Trophoblast cell (in vitro differentiated cells and primary cell): ENCODE data around the gene PBXIP1.
A peak's percentile ranks its signal among the peaks of the same experiment; 100 is the strongest.

Experiments used
- DNase-seq, 2 donors: peaks; one replicate each; pipeline ENCODE4 v3.0.0-alpha.2; 2016
- H2AFZ ChIP-seq: 2 replicates; pipeline ENCODE4 v1.6.1; 2013; ENCODE audit warnings: low read length, moderate library complexity, mild to moderate bottlenecking; ENCODE audit not compliant: insufficient read depth, poor library complexity
- H2AK5ac ChIP-seq: 2 replicates; pipeline ENCODE4 v1.6.1; 2013; ENCODE audit warnings: mild to moderate bottlenecking, low read length
- H2BK120ac ChIP-seq: 2 replicates; pipeline ENCODE4 v1.6.1; 2013; ENCODE audit warnings: low read length, mild to moderate bottlenecking, moderate library complexity; ENCODE audit not compliant: insufficient read depth, poor library complexity
- H2BK12ac ChIP-seq: 2 replicates; pipeline ENCODE4 v1.6.1; 2013; ENCODE audit warnings: mild to moderate bottlenecking, low read length, moderate library complexity
- H2BK5ac ChIP-seq: 2 replicates; pipeline ENCODE4 v1.6.1; 2013; ENCODE audit warnings: low read length, low read depth, moderate library complexity, mild to moderate bottlenecking; ENCODE audit not compliant: poor library complexity
- H3K14ac ChIP-seq: 2 replicates; pipeline ENCODE4 v1.6.1; 2013; ENCODE audit warnings: mild to moderate bottlenecking, low read length
- H3K18ac ChIP-seq: 2 replicates; pipeline ENCODE4 v1.6.1; 2013; ENCODE audit warnings: mild to moderate bottlenecking, low read length
- H3K23ac ChIP-seq: 2 replicates; pipeline ENCODE4 v1.6.1; 2013; ENCODE audit warnings: low read length
- H3K27ac ChIP-seq: 2 replicates; pipeline ENCODE4 v1.5.1; 2013; ENCODE audit warnings: low read depth, mild to moderate bottlenecking, inconsistent platforms, low read length, moderate library complexity
- H3K27me3 ChIP-seq: 2 replicates; pipeline ENCODE4 v1.6.1; 2013; ENCODE audit warnings: inconsistent platforms, mild to moderate bottlenecking, low read length, moderate library complexity; ENCODE audit not compliant: insufficient read depth
- H3K36me3 ChIP-seq, 2 experiments: 1 replicate in 1 of 2; 2 replicates in 1 of 2; pipeline ENCODE4 v1.6.1; 2013; ENCODE audit warnings: low read length in 2 of 2, mild to moderate bottlenecking in 2 of 2, moderate library complexity in 1 of 2; ENCODE audit not compliant: insufficient read depth in 2 of 2, control insufficient read depth in 1 of 2
- H3K4ac ChIP-seq: 2 replicates; pipeline ENCODE4 v1.6.1; 2013; ENCODE audit warnings: low read depth, mild to moderate bottlenecking, low read length, moderate library complexity
- H3K4me1 ChIP-seq, 2 experiments: 1 replicate in 1 of 2; 2 replicates in 1 of 2; pipeline ENCODE4 v1.6.1; 2013; ENCODE audit warnings: low read length in 2 of 2, mild to moderate bottlenecking in 2 of 2, moderate library complexity in 1 of 2; ENCODE audit not compliant: insufficient read depth in 2 of 2, control insufficient read depth in 1 of 2
- H3K4me2 ChIP-seq: 2 replicates; pipeline ENCODE4 v1.6.1; 2013; ENCODE audit warnings: inconsistent platforms, mild to moderate bottlenecking, low read length, moderate library complexity
- H3K4me3 ChIP-seq: 2 replicates; pipeline ENCODE4 v1.5.1; 2013; ENCODE audit warnings: mild to moderate bottlenecking, low read depth, low read length, inconsistent platforms
- H3K79me1 ChIP-seq: one replicate; pipeline ENCODE4 v1.6.1; 2013; ENCODE audit warnings: low read length
- H3K79me2 ChIP-seq: 2 replicates; pipeline ENCODE4 v1.6.1; 2013; ENCODE audit warnings: low read length, mild to moderate bottlenecking; ENCODE audit not compliant: control insufficient read depth, insufficient read depth, poor library complexity
- H3K9ac ChIP-seq: 2 replicates; pipeline ENCODE4 v1.6.1; 2013; ENCODE audit warnings: mild to moderate bottlenecking, low read length
- H3K9me3 ChIP-seq: 2 replicates; pipeline ENCODE4 v1.6.1; 2013; ENCODE audit warnings: low read depth, mild to moderate bottlenecking, control low read depth, inconsistent platforms, low read length; ENCODE audit not compliant: insufficient read depth
- H4K12ac ChIP-seq: 2 replicates; pipeline ENCODE4 v1.6.1; 2013; ENCODE audit warnings: low read depth, mild to moderate bottlenecking, low read length, moderate library complexity
- H4K8ac ChIP-seq: 2 replicates; pipeline ENCODE4 v1.6.1; 2013; ENCODE audit warnings: low read depth, mild to moderate bottlenecking, low read length, moderate library complexity
- H4K91ac ChIP-seq: one replicate; pipeline ENCODE4 v1.6.1; 2013; ENCODE audit warnings: low read depth, mild to moderate bottlenecking, low read length, moderate library complexity
- WGBS: extraction: QIAGEN DNeasy Blood & Tissue Kit; methylation state at CpG from one replicate; pipeline ENCODE4 v1.1.7; 2013; ENCODE audit warnings: missing lambda C conversion rate; ENCODE audit not compliant: insufficient read length, insufficient coverage; ENCODE audit errors: extremely low coverage; 5-methylcytosine and 5-hydroxymethylcytosine counted together

The PBXIP1 gene

DNA sequence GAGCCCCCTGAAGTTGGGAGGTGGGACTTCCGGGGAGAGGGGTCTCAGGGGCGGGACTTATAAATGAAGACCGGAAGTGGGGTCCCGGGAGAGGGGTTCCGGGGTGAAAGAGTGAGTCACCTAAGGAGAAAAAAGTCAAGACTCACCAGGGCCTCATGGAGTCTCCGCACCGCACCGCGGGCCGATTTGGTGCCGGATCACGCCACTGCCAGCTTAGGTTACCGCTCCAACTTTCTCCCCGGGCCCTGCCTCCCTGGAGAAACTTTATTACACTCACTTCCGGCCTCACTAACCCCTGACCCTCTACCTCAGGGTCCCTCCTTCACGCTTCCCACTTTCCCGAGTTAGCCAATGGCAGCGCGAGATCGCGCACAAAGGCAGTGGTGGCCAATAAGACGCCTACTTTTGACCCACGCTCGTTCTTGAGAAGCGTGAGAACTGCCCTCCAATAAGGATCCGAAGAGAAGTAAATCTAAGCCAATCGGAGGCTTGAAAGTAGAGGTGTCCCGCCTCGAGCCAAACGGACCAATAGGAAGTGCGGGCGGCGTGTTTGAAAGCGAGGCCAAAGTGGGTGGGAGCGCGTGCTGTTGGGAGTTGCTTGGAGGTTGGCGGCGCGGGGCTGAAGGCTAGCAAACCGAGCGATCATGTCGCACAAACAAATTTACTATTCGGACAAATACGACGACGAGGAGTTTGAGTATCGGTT is 18.4 kb upstream of the PBXIP1 start, which contains the start of gene CKS1B:
TSS of gene CKS1B (plus strand) at position 580 of the 706 bp plus-strand sequence. CDS start at position 645, 65 bp downstream.
- Histone ChIP-seq H2AFZ (peak within 1 kb of the TSS; percentile 78), H3K79me2 (peaks cover 26% of the 10 kb centered on the region), H3K79me1 (peaks cover 36% of the 10 kb centered on the region), H3K9ac (peak within 1 kb of the TSS; percentile 98), H3K4ac (peak within 1 kb of the TSS; percentile 89), H2BK5ac (peak within 1 kb of the TSS; percentile 91), H4K8ac (peak within 1 kb of the TSS; percentile 87), H4K91ac (peak within 1 kb of the TSS; percentile 96), H2BK120ac (peak within 1 kb of the TSS; percentile 88), H3K14ac (peak within 1 kb of the TSS; percentile 86), H3K27ac (peak within 1 kb of the TSS; percentile 100), H3K4me1 (peaks cover 22 to 29% of the 10 kb centered on the region in 2 experiments), H3K4me3 (peak within 1 kb of the TSS; percentile 94), H3K36me3 (peaks cover under 1 to 3% of the 10 kb centered on the region in 2 experiments), H4K12ac (peak within 1 kb of the TSS; percentile 82), H2BK12ac (no peak within 1 kb of the TSS), H3K18ac (peak within 1 kb of the TSS; percentile 89), H3K4me2 (peak within 1 kb of the TSS; percentile 91), H3K23ac (no peak within 1 kb of the TSS), H2AK5ac (peak within 1 kb of the TSS; percentile 92), H3K9me3 (no peaks in the 10 kb centered on the region), H3K27me3 (no peaks in the 10 kb centered on the region)
- no CpG with 5 or more reads among the region's 47 CpGs for WGBS
- peak; percentile 100 for DNase-seq

- peaks cover 36% of the 10 kb centered on the region for H3K79me1 ChIP-seq
- H3K23ac ChIP-seq = no peak overlapping the region
- peaks cover 29 to 36% of the 10 kb centered on the region in 2 experiments for H3K4me1 ChIP-seq
- H3K4me2 ChIP-seq = peak overlapping the region; percentile 71
- peak overlapping the region; percentile 97 for H2BK120ac ChIP-seq
- H3K9ac ChIP-seq = peak overlapping the region; percentile 98
- H4K91ac ChIP-seq = peak overlapping the region; percentile 98
- DNase-seq = peak; percentile 100
- H2BK5ac ChIP-seq = peak overlapping the region; percentile 99
- H3K14ac ChIP-seq = peak overlapping the region; percentile 97
- H3K36me3 ChIP-seq = peaks cover 3 to 8% of the 10 kb centered on the region in 2 experiments
- no peak overlapping the region for H3K4ac ChIP-seq
- no peak overlapping the region for H2AFZ ChIP-seq
- peak overlapping the region; percentile 82 for H4K12ac ChIP-seq
- peak overlapping the region; percentile 76 for H3K4me3 ChIP-seq
- H3K18ac ChIP-seq = peak overlapping the region; percentile 69
- H2BK12ac ChIP-seq = no peak overlapping the region
- peaks cover 31% of the 10 kb centered on the region for H3K79me2 ChIP-seq
- no CpG with 5 or more reads among the region's 37 CpGs for WGBS
- no peak overlapping the region for H2AK5ac ChIP-seq
- H4K8ac ChIP-seq = peak overlapping the region; percentile 97
- no peaks in the 10 kb centered on the region for H3K27me3 ChIP-seq
- H3K9me3 ChIP-seq = no peaks in the 10 kb centered on the region
- peak overlapping the region; percentile 100 for H3K27ac ChIP-seq
Observed at GRCh38 chr1:154973344-154974101, 17.6 kb upstream of the PBXIP1 start.

- Histone ChIP-seq H3K27me3 (no peaks in the 10 kb centered on the region), H3K4me1 (peaks cover 36 to 42% of the 10 kb centered on the region in 2 experiments), H2BK5ac (peak overlapping the region; percentile 99), H2BK12ac (peak overlapping the region; percentile 77), H3K79me2 (peaks cover 31% of the 10 kb centered on the region), H3K36me3 (peaks cover 8 to 15% of the 10 kb centered on the region in 2 experiments), H3K4me2 (peak overlapping the region; percentile 71), H4K12ac (peak overlapping the region; percentile 97), H3K23ac (no peak overlapping the region), H3K4ac (peak overlapping the region; percentile 97), H3K79me1 (peaks cover 37% of the 10 kb centered on the region), H4K91ac (peak overlapping the region; percentile 98), H2AK5ac (peak overlapping the region; percentile 91), H3K18ac (peak overlapping the region; percentile 96), H3K14ac (peak overlapping the region; percentile 97), H3K4me3 (no peak overlapping the region), H2AFZ (no peak overlapping the region), H3K27ac (peak overlapping the region; percentile 100), H2BK120ac (peak overlapping the region; percentile 97), H3K9me3 (no peaks in the 10 kb centered on the region), H3K9ac (peak overlapping the region; percentile 75), H4K8ac (peak overlapping the region; percentile 97)
- peak; percentile 92 to 95 for DNase-seq
- WGBS = no CpG with 5 or more reads among the region's 18 CpGs
Observed at GRCh38 chr1:154972517-154973343, 16.8 kb upstream of the PBXIP1 start.

- WGBS = no CpG with 5 or more reads among the region's 3 CpGs
- Histone ChIP-seq H4K12ac (no peak overlapping the region), H2BK5ac (peak overlapping the region; percentile 92), H3K4ac (peak overlapping the region; percentile 64), H2AK5ac (peak overlapping the region; percentile 26), H3K23ac (no peak overlapping the region), H3K79me2 (peaks cover 31% of the 10 kb centered on the region), H3K27ac (peak overlapping the region; percentile 100), H3K18ac (peak overlapping the region; percentile 88), H4K91ac (peak overlapping the region; percentile 87), H3K27me3 (no peaks in the 10 kb centered on the region), H3K4me2 (peak overlapping the region; percentile 71), H3K4me1 (peaks cover 39 to 47% of the 10 kb centered on the region in 2 experiments), H3K79me1 (peaks cover 38% of the 10 kb centered on the region), H3K36me3 (peaks cover 14 to 20% of the 10 kb centered on the region in 2 experiments), H3K9ac (no peak overlapping the region), H3K4me3 (no peak overlapping the region), H2BK120ac (peak overlapping the region; percentile 80), H2BK12ac (peak overlapping the region; percentile 62), H3K14ac (peak overlapping the region; percentile 89), H3K9me3 (peaks cover 2% of the 10 kb centered on the region), H2AFZ (no peak overlapping the region), H4K8ac (peak overlapping the region; percentile 58)
- DNase-seq = peak in 1 of 2 donors; percentile 76
Observed at GRCh38 chr1:154972213-154972516, 16.3 kb upstream of the PBXIP1 start.
